Body of pancreas (tissue), 4 donors: ENCODE data around the gene BLID.

ENCODE experiments used
- POLR2A ChIP-seq, 3 donors: fragments of 450-650 bp; IDR thresholded peaks; one replicate each; pipeline ENCODE4 v1.6.1; 2016; ENCODE audit warnings: antibody characterized with exemption in 3 of 3, mild to moderate bottlenecking in 2 of 3
- TF ChIP-seq, protein P1 (sequence below), 7 experiments: fragments of 450-650 bp in 4 of 7; fragments of 200-600 bp in 3 of 7; sonication (generic) in 3 of 7; IDR thresholded peaks; one replicate each; pipeline ENCODE4 v1.5.1; 2016 to 2019; ENCODE audit warnings: antibody characterized with exemption in 7 of 7

DNA sequence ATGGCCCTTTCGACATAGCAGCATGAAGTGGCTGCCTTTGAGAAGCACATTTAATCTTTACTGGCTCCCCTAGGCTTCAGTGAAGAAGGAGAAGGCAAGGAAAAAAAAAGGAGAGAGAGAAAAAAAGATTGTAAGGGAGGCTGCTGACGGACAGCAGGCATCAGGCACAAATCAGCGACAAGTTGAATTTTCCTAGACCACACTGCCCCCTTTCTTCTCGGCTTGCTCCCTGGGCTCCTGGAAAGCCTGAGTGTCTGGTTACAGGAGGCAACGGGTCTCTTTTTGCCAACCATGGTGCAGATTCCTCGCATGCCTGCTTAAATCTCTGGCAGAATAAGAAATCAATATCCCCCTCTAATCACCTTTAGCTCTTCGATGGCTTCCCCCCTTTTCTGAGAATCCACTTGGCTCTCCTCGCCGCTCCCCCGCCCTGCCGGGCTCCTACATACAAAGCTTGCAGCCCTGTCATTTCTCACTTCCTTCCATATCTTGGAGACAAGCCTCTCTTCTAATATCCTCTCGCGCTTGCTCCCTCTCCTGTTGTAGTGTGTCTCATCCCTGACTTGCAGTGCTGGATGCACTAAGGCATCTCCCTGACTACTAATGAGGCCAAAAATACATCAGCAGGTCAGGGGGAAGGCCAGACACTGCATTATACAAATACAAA lies 14.3 kb downstream of the BLID start:
- TF ChIP-seq, protein P1, sequence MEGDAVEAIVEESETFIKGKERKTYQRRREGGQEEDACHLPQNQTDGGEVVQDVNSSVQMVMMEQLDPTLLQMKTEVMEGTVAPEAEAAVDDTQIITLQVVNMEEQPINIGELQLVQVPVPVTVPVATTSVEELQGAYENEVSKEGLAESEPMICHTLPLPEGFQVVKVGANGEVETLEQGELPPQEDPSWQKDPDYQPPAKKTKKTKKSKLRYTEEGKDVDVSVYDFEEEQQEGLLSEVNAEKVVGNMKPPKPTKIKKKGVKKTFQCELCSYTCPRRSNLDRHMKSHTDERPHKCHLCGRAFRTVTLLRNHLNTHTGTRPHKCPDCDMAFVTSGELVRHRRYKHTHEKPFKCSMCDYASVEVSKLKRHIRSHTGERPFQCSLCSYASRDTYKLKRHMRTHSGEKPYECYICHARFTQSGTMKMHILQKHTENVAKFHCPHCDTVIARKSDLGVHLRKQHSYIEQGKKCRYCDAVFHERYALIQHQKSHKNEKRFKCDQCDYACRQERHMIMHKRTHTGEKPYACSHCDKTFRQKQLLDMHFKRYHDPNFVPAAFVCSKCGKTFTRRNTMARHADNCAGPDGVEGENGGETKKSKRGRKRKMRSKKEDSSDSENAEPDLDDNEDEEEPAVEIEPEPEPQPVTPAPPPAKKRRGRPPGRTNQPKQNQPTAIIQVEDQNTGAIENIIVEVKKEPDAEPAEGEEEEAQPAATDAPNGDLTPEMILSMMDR (IDR thresholded peaks at IDR 0.05) = peak; percentile 13 to 64 (median 56)
- peak in 1 of 3 donors; percentile 6 for TF ChIP-seq POLR2A (IDR thresholded peaks at IDR 0.05)
